HepG2 (cell line): ENCODE measurements around the gene SMC6. TPM values are rescaled to one million over a fixed set of nuclear protein-coding genes. Genes with fewer than 3 reads are reported as not detected.

Experiments used
- BRF2 ChIP-seq: sonication (generic); formaldehyde crosslinking; IDR thresholded peaks from 2 replicates; pipeline ENCODE4 v1.8.1; 2022; ENCODE audit warnings: mild to moderate bottlenecking, missing genetic modification reagents
- FUBP1 ChIP-seq: sonication (generic); formaldehyde crosslinking; IDR thresholded peaks from 2 replicates; pipeline ENCODE4 v1.5.1; 2020; ENCODE audit warnings: missing genetic modification reagents, mild to moderate bottlenecking, borderline replicate concordance
- HIC2 ChIP-seq: sonication (generic); formaldehyde crosslinking; IDR thresholded peaks from 2 replicates; pipeline ENCODE4 v1.9.0; 2022; ENCODE audit warnings: low read depth, missing genetic modification reagents
- LRRFIP1 ChIP-seq: sonication (generic); formaldehyde crosslinking; conservative IDR thresholded peaks from 2 replicates; pipeline ENCODE4 v1.4.0; 2020; ENCODE audit warnings: missing genetic modification reagents
- RAD51 ChIP-seq: fragments of 450-650 bp; IDR thresholded peaks from 2 replicates; pipeline ENCODE4 v1.6.1; 2016; ENCODE audit warnings: borderline replicate concordance
- THAP8 ChIP-seq: sonication (generic); formaldehyde crosslinking; IDR thresholded peaks from 2 replicates; pipeline ENCODE4 v1.5.1; 2020; ENCODE audit warnings: missing genetic modification reagents, mild to moderate bottlenecking, borderline replicate concordance
- ZNF225 ChIP-seq: sonication (generic); formaldehyde crosslinking; IDR thresholded peaks from 2 replicates; pipeline ENCODE4 v1.4.0; 2020; ENCODE audit warnings: mild to moderate bottlenecking, missing genetic modification reagents
- ZNF570 ChIP-seq: sonication (generic); formaldehyde crosslinking; IDR thresholded peaks from 2 replicates; pipeline ENCODE4 v1.4.0; 2020; ENCODE audit warnings: mild to moderate bottlenecking, missing genetic modification reagents, borderline replicate concordance
- ZNF672 ChIP-seq: sonication (generic); formaldehyde crosslinking; IDR thresholded peaks from 2 replicates; pipeline ENCODE4 v1.8.1; 2022; ENCODE audit warnings: missing genetic modification reagents
- ZUFSP ChIP-seq: sonication (generic); formaldehyde crosslinking; IDR thresholded peaks from 2 replicates; pipeline ENCODE4 v1.9.0; 2021; ENCODE audit warnings: missing genetic modification reagents, mild to moderate bottlenecking, borderline replicate concordance
- polyA plus RNA-seq, 8 experiments: library from polyadenylated mRNA; depleted of rRNA in 3 of 8; stranded (reverse) in 7 of 8; unstranded in 1 of 8; fragments of >200 nt; fragmentation: Illumina TruSeq in 4 of 8; extraction: Trizol in 4 of 8; gene quantifications; 2 replicates each; pipeline versions ENCODE4 v1.2.1 to v1.2.3, GENCODE V29; 2011 to 2016; ENCODE audit warnings: low read depth in 4 of 8, missing spikeins in 1 of 8, mixed read lengths in 1 of 8; ENCODE audit not compliant: insufficient read depth in 1 of 8
- total RNA-seq, 5 experiments: library from RNA; depleted of rRNA; stranded (reverse); fragments of >200 nt; fragmentation: Illumina TruSeq; extraction: Trizol; gene quantifications; 2 replicates each; pipeline ENCODE4 v1.2.3, GENCODE V29; 2016; ENCODE audit warnings: low read depth in 1 of 5

Gene SMC6
- total and polyA plus RNA-seq, 2 of the 13 experiments (the other 11 are each of a cell fraction or from before 2014, with no cell fraction given): 18.9 to 55.3 TPM

GRCh38 chr2:17753803-17754663 lies at the start of gene SMC6, which contains the start of gene GEN1 (continued):
- TF ChIP-seq ZUFSP (CRISPR knock-in tag) (no peak), FUBP1 (CRISPR knock-in tag) (no peak), ZNF570 (CRISPR knock-in tag) (no peak), LRRFIP1 (CRISPR knock-in tag) (no peak), ZNF225 (CRISPR knock-in tag) (no peak; the same call in 1 of the 2 replicates), RAD51 (no peak), THAP8 (CRISPR knock-in tag) (no peak), HIC2 (CRISPR knock-in tag) (no peak), BRF2 (no peak), ZNF672 (CRISPR knock-in tag) (no peak)
